Measurements from ENCODE around the gene KCTD19.
A peak's percentile ranks its signal among the peaks of the same experiment; 100 is the strongest.

The KCTD19 gene

GRCh38 chr16:67339453-67339852 lies 12.9 kb upstream of the KCTD19 start:
- DNase-seq (ENCODE audit: low spot score) = peak; percentile 20
- no peak for TF ChIP-seq CTCF (IDR thresholded peaks at IDR 0.05; ENCODE audit: extremely low read depth, missing control alignments)

GRCh38 chr16:67336648-67337047 lies 10.1 kb upstream of the KCTD19 start:
- TF ChIP-seq CTCF (IDR thresholded peaks at IDR 0.05; ENCODE audit: extremely low read depth, missing control alignments) = no peak
- DNase-seq (ENCODE audit: low spot score) = no peak

DNA sequence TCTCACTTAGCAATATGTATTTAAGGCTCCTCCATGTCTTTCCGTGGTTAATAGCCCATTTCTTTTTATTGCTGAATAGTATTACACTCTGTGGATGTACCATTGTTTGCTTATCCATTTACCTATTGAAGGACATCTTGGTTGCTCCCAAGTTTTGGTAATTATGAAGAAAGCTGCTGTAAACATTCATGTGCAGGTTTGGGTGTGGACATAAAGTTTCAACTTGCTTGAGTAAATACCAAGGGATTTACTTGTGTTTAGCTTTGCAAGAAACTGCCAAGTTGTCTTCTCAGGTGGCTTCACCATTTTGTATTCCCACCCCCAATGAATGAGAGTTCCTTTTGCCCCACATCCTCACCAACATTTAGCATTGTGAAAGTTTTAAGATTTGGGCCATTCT lies 9.6 kb upstream of the KCTD19 start:
- DNase-seq (ENCODE audit: low spot score) = no peak
- TF ChIP-seq CTCF (IDR thresholded peaks at IDR 0.05; ENCODE audit: extremely low read depth, missing control alignments) = no peak

GRCh38 chr16:67333315-67333714 lies 6.8 kb upstream of the KCTD19 start:
- DNase-seq (ENCODE audit: low spot score) = no peak
- TF ChIP-seq CTCF (IDR thresholded peaks at IDR 0.05; ENCODE audit: extremely low read depth, missing control alignments) = no peak

DNA sequence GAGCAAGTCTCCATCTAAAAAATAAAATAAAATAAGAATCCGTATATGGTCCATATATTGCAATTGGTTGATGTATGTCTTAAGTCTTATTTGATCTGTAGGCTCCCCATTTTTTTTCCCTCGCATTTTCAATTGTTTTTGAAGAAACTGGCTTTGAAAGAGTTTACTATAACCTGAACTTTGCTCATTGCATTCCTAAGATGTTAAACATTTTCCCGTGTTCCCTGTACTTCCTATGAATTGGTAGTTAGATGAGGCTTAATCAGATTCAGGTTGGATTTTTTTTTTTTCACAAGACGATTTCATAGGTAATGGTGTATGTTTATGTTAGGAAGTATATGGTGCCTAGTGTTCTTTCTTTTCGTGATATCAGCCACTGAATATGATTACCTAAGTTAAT lies 3.4 kb upstream of the KCTD19 start:
- no peak for TF ChIP-seq CTCF (IDR thresholded peaks at IDR 0.05; ENCODE audit: extremely low read depth, missing control alignments)
- no peak for DNase-seq (ENCODE audit: low spot score)

- DNase-seq (ENCODE audit: low spot score) = peak; percentile 39
- TF ChIP-seq CTCF (IDR thresholded peaks at IDR 0.05; ENCODE audit: extremely low read depth, missing control alignments) = no peak
These were observed 1.2 kb upstream of the KCTD19 start for GRCh38 chr16:67327743-67328142.

- no peak for TF ChIP-seq CTCF (IDR thresholded peaks at IDR 0.05; ENCODE audit: extremely low read depth, missing control alignments)
These were observed 448 bp downstream of the KCTD19 start for GRCh38 chr16:67326115-67326471.

More at GRCh38 chr16:67326115-67326471, 448 bp downstream of the KCTD19 start:
- no peak for DNase-seq (ENCODE audit: low spot score)

All from GM20000 (cell line).